Uterus (tissue), 2 donors: Measurements from ENCODE around the gene NR2F1.

ENCODE experiments used
- CTCF ChIP-seq, 4 experiments: fragments of 200-600 bp in 2 of 4; fragments of 450-650 bp in 2 of 4; sonication (generic) in 2 of 4; IDR thresholded peaks; one replicate each; pipeline ENCODE4 v1.5.1; 2016 to 2019; ENCODE audit warnings: antibody characterized with exemption in 4 of 4, mild to moderate bottlenecking in 2 of 4, moderate library complexity in 1 of 4
- POLR2A ChIP-seq, 2 donors: fragments of 450-650 bp; IDR thresholded peaks; one replicate each; pipeline ENCODE4 v1.6.1; 2016; ENCODE audit warnings: antibody characterized with exemption in 2 of 2, mild to moderate bottlenecking in 1 of 2, moderate library complexity in 1 of 2

DNA sequence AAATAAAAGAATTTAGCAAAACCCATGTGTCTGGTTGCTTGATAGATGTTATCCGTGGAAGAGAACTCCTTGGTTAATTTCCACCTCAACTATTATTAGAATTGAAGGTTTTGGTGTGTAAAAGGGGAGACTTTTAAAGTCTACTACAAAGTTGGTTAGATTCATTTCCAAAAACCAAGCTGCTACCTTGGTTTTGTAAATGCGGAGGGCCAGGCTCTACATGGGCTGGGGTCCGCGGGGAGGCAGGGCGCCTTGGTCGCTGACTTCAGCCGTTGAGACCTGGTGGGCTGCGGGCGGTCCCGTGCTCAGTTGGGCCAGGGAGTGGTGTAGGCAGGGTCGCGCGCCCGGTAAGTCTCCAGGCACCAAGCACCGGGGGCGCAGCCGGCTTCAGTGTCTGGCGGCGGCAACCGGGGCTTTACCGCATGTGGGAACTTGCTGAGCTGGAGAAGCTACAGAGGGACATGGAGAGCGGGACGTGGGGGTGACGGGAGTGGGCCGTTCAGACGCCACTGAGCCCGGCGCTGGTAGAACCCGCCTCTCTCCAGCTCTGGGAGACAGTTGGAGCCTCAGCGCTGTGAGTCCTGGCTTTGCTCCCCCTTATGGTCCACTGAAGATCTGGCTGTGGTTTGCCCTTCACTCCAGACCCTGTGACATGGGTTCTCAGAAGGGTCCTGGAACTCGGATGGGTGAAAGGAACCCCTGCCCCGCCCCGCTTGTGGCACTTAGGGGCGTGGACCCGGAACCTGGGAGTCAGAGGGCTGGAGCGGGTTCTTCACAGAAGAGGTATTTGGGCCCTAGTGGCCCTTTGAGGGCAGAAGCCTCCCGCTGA, 11.8 kb downstream of the NR2F1 start:
- TF ChIP-seq CTCF (IDR thresholded peaks at IDR 0.05) (no peak), POLR2A (IDR thresholded peaks at IDR 0.05) (no peak)
